Middle frontal gyrus (tissue), 1 donor: Measurements from ENCODE around the gene ISM1.
"Not testable (repeated sequence)": the region's sequence is repeated elsewhere in the genome, so short reads cannot be mapped to it uniquely, and the experiment has no call there.

Experiments used
- DNase-seq: peaks from one replicate; pipeline ENCODE4 v3.0.0-alpha.2; 2015; ENCODE audit warnings: low spot score; ENCODE audit errors: extremely low spot score

The ISM1 gene

GRCh38 chr20:13221313-13221672 lies 219 bp downstream of the ISM1 start:
- no peak for DNase-seq

- peak; percentile 49 for DNase-seq
Observed at GRCh38 chr20:13221673-13222318, 722 bp downstream of the ISM1 start.

- DNase-seq: no peak
Observed at GRCh38 chr20:13222319-13222716, 1.2 kb downstream of the ISM1 start.

GRCh38 chr20:13223736-13224520 lies 2.9 kb downstream of the ISM1 start:
- DNase-seq: no peak

- DNase-seq: no peak
Observed at GRCh38 chr20:13226367-13226766, 5.3 kb downstream of the ISM1 start.

GRCh38 chr20:13228771-13229170 lies 7.7 kb downstream of the ISM1 start:
- DNase-seq: no peak

- DNase-seq: no peak
Observed at GRCh38 chr20:13229538-13229937, 8.5 kb downstream of the ISM1 start.

- no peak for DNase-seq
Observed at GRCh38 chr20:13231031-13231752, 10.1 kb downstream of the ISM1 start.

- DNase-seq: no peak
Observed at GRCh38 chr20:13232999-13233398, 11.9 kb downstream of the ISM1 start.

- no peak for DNase-seq
Observed at GRCh38 chr20:13234961-13235360, 13.9 kb downstream of the ISM1 start.

- not testable (repeated sequence) for DNase-seq
Observed at GRCh38 chr20:13236360-13236759, 15.3 kb downstream of the ISM1 start.

GRCh38 chr20:13236990-13237720 lies 16.1 kb downstream of the ISM1 start:
- DNase-seq: no peak

GRCh38 chr20:13238001-13238653 lies 17.1 kb downstream of the ISM1 start:
- DNase-seq: no peak

- no peak for DNase-seq
Observed at GRCh38 chr20:13243826-13244376, 22.8 kb downstream of the ISM1 start.

- DNase-seq: no peak
Observed at GRCh38 chr20:13245250-13245723, 24.2 kb downstream of the ISM1 start.

GRCh38 chr20:13249118-13249797 lies 28.2 kb downstream of the ISM1 start:
- no peak for DNase-seq

- no peak for DNase-seq
Observed at GRCh38 chr20:13249798-13250170, 28.7 kb downstream of the ISM1 start.

GRCh38 chr20:13250251-13250650 lies 29.2 kb downstream of the ISM1 start:
- no peak for DNase-seq

- DNase-seq: no peak
Observed at GRCh38 chr20:13251106-13251903, 30.2 kb downstream of the ISM1 start.
